OCI-LY7 (cell line): ENCODE results near the gene OR6J1. TPM values are rescaled to one million over a fixed set of nuclear protein-coding genes. Genes with fewer than 3 reads are reported as not detected.

Experiments used
- BruUV-seq: library from RNA; stranded (reverse); fragments of 400-500 nt; replicated peaks from 2 replicates; lab custom pipeline; 2021; lab: Mats Ljungman, UMichigan
- CTCF ChIA-PET: fragments of 300-600 bp; sonication (Branson Sonifier 250); formaldehyde crosslinking; loops from one replicate; lab custom pipeline; 2022; ENCODE audit warnings: antibody characterized with exemption; ENCODE audit not compliant: unreplicated experiment; lab: Charles Lee
- POLR2A ChIA-PET: fragments of 300-600 bp; sonication (Branson Sonifier 250); formaldehyde crosslinking; loops from one replicate; lab custom pipeline; 2022; ENCODE audit warnings: antibody characterized with exemption; lab: Charles Lee
- DNase-seq: peaks from one replicate; pipeline ENCODE4 v3.0.0-alpha.2; 2015; ENCODE audit warnings: low spot score
- H2AFZ ChIP-seq: fragments of 200-600 bp; sonication (generic), shearing (Covaris generic); 2 replicates; pipeline ENCODE4 v1.6.1; 2014; ENCODE audit warnings: mild to moderate bottlenecking, antibody characterized with exemption, low read length, moderate library complexity
- H3K27ac ChIP-seq: fragments of 200-600 bp; sonication (generic); 2 replicates; pipeline ENCODE4 v1.5.1; 2014; ENCODE audit warnings: mixed run types, low read depth, mild to moderate bottlenecking, moderate library complexity, low read length, inconsistent platforms; ENCODE audit not compliant: poor library complexity, severe bottlenecking
- H3K36me3 ChIP-seq: fragments of 200-600 bp; sonication (generic); 2 replicates; pipeline ENCODE4 v1.6.1; 2014; ENCODE audit warnings: mild to moderate bottlenecking, antibody characterized with exemption, low read length, moderate library complexity, mixed read lengths; ENCODE audit not compliant: insufficient read depth
- H3K4me1 ChIP-seq: fragments of 200-600 bp; sonication (generic); 2 replicates; pipeline ENCODE4 v1.5.1; 2014; ENCODE audit warnings: mild to moderate bottlenecking, low read length; ENCODE audit not compliant: insufficient read depth, poor library complexity, severe bottlenecking
- H3K4me2 ChIP-seq: fragments of 200-600 bp; sonication (generic); 2 replicates; pipeline ENCODE4 v1.6.1; 2014; ENCODE audit warnings: mild to moderate bottlenecking, low read length
- H3K4me3 ChIP-seq: fragments of 200-600 bp; sonication (generic); 2 replicates; pipeline ENCODE4 v1.5.1; 2014; ENCODE audit warnings: mild to moderate bottlenecking, low read depth, low read length; ENCODE audit not compliant: poor library complexity, severe bottlenecking
- H3K79me2 ChIP-seq: fragments of 200-600 bp; sonication (generic); 2 replicates; pipeline ENCODE4 v1.6.1; 2016; ENCODE audit warnings: low read depth, mild to moderate bottlenecking, low read length, moderate library complexity, mixed read lengths; ENCODE audit not compliant: insufficient read depth
- H3K9me2 ChIP-seq: fragments of 200-600 bp; sonication (generic); 2 replicates; pipeline ENCODE4 v1.6.1; 2016; ENCODE audit warnings: mild to moderate bottlenecking, low read length, mixed read lengths; ENCODE audit not compliant: insufficient read depth
- H3K9me3 ChIP-seq: fragments of 200-600 bp; sonication (generic); 2 replicates; pipeline ENCODE4 v1.6.1; 2014; ENCODE audit warnings: mild to moderate bottlenecking, mixed run types, low read length, mixed read lengths
- H4K20me1 ChIP-seq: fragments of 200-600 bp; sonication (generic); 2 replicates; pipeline ENCODE4 v1.6.1; 2014; ENCODE audit warnings: mild to moderate bottlenecking, antibody characterized with exemption, low read length, moderate library complexity, mixed read lengths; ENCODE audit not compliant: insufficient read depth
- CTCF ChIP-seq: fragments of 200-600 bp; sonication (generic); conservative IDR thresholded peaks from 2 replicates; pipeline ENCODE4 v1.5.1; 2014; ENCODE audit warnings: mild to moderate bottlenecking, antibody characterized with exemption, low read length, moderate library complexity, mixed read lengths
- EZH2phosphoT487 ChIP-seq: fragments of 200-600 bp; sonication (generic); IDR thresholded peaks from 2 replicates; pipeline ENCODE4 v1.6.1; 2018; ENCODE audit warnings: low read depth, borderline replicate concordance, mild to moderate bottlenecking, mixed run types, antibody characterized with exemption, low read length, moderate library complexity, mixed read lengths
- intact Hi-C: fragments of 100-400 bp; cut with micrococcal nuclease; formaldehyde crosslinking; loops from one replicate; pipeline ENCODE4 v1.10.0; 2022; ENCODE audit not compliant: unreplicated experiment
- total RNA-seq, 2 experiments: library from RNA; depleted of rRNA in 1 of 2; stranded (reverse); fragments of >200 nt in 1 of 2; shearing (Covaris generic) in 1 of 2; gene quantifications; 2 replicates each; pipeline ENCODE4 v1.2.3, GENCODE V29; 2014 to 2022

Gene OR6J1
- total RNA-seq, 2 experiments from 2014 or later: not detected

DNA sequence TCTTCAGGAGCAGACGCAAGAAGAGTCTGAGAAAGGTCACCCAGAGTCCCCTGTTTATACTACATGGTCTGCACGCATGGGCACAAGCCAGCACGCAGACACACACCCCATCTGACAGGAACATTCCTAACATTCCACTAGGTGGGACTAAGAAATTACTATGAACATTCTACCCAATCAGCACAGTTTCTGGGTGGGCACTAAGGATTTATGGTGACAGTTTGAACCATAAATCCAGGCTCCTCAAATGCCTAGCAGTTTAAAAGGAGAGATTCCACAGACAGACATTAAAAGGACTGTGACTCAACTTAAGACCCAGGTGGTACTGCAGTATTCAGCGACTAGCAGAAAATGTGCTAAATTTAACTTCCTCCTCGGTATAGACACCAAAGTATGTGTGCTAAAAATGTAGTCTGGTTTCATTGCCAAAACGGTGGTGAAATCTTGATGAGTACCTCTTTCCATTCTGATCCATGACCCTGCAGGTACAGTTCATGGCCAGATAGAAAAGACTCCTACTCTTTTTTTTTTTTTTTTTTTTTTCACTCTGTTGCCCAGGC is 29.8 kb downstream of the OR6J1 start:
- Histone ChIP-seq H3K9me2 (no peaks in the 10 kb centered on the region), H3K4me3 (no peak overlapping the region), H4K20me1 (no peaks in the 10 kb centered on the region), H2AFZ (no peak overlapping the region), H3K4me2 (peak overlapping the region; percentile 6; the same call in 1 of the 2 replicates), H3K4me1 (peaks cover 8% of the 10 kb centered on the region), H3K27ac (no peak overlapping the region), H3K9me3 (no peaks in the 10 kb centered on the region), H3K79me2 (no peaks in the 10 kb centered on the region), H3K36me3 (peaks cover 10% of the 10 kb centered on the region)
- intact Hi-C loops: no loop called here
- DNase-seq: peak; percentile 20
- BruUV-seq: no TSS peak
- no peak for TF ChIP-seq CTCF
- no peak for TF ChIP-seq EZH2phosphoT487
- ChIA-PET POLR2A (no interaction called here), CTCF (no interaction called here)

DNA sequence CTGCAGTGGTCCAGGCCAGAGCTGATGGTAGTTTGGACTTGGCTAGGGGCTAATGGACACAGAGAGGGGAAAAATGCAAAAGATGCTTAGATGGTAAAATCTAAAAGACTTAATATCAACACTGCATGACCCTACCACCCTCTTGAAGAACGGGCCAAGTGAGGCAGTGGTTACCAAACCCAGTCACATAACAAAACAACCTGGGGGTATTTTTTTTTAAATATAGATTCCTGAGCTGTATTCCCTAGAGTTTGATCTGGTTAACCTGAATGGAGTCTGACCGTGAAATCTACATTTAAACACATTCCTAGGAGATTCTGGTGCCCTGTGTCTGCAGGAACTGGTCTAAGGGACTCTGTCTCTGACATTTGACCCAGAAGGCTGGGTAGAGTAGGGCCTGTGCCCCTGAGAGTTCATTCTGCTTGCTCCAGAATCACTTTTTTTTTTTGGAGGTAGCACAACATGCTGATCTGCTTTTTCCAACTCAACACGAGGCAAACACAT is 30.4 kb downstream of the OR6J1 start:
- ChIA-PET CTCF (interaction anchor here (0.5 kb wide), 1 partner anchor 43 kb away, joined by 3 read pairs; no protein-coding TSS in a partner anchor), POLR2A (no interaction called here)
- BruUV-seq: no TSS peak

More for the DNA sequence above, 30.4 kb downstream of the OR6J1 start:
- H3K9me3 ChIP-seq: no peaks in the 10 kb centered on the region
- H4K20me1 ChIP-seq: no peaks in the 10 kb centered on the region
- H3K4me3 ChIP-seq: no peak overlapping the region
- no peaks in the 10 kb centered on the region for H3K79me2 ChIP-seq
- no peak for TF ChIP-seq CTCF
- TF ChIP-seq EZH2phosphoT487: no peak
- H3K36me3 ChIP-seq: peaks cover 10% of the 10 kb centered on the region
- no peak for DNase-seq
- no peak overlapping the region for H3K4me2 ChIP-seq
- H2AFZ ChIP-seq: no peak overlapping the region
- H3K9me2 ChIP-seq: no peaks in the 10 kb centered on the region
- H3K4me1 ChIP-seq: peaks cover 8% of the 10 kb centered on the region
- intact Hi-C loops: no loop called here
- H3K27ac ChIP-seq: no peak overlapping the region
